ENCODE results near the gene EID3.

EID3 gene

DNA sequence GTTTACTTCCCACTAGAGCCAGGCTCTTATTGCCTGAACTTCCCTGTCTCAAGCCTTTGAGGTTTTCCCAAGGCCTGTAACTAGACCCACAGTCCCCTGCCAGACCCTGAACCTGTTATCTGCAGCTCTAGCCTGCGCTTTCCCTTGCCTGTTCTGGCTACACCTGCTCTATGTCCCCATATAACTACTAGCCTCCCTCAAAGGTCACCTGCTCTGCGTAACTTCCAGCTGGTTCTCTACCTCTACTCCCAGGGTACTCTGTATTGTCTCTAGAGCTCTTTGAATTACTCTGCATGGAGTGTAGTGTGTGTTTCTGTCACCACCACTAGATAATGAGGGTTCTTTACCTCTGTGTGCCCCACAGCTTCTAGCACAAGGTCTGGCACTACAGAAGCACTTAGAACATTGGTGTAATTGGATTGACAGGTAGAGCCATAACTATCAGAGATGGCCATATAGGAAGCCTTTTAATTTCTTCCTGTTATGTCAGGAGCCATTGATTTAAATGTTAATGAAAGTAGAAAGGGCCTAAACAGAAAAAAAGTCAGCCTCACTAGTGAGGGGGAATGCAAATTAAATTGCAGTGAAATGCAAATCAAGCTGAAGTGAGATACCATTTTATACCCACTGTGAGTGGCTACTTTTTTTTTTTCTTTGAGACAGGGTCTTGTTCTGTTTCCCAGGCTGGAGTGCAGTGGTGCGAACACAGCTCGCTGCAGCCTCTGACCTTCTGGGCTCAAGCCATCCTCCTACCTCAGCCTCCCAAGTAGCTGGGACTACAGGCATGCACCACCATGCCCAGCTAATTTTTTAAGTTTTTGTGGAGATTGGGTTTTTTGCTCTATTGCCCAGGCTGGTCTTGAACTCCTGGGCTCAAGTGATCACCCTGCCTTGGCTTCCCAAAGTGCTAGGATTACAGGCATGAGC lies 47.8 kb downstream of the EID3 start:
- no peaks in the 10 kb centered on the region for H3K9me3 Mint-ChIP-seq

DNA sequence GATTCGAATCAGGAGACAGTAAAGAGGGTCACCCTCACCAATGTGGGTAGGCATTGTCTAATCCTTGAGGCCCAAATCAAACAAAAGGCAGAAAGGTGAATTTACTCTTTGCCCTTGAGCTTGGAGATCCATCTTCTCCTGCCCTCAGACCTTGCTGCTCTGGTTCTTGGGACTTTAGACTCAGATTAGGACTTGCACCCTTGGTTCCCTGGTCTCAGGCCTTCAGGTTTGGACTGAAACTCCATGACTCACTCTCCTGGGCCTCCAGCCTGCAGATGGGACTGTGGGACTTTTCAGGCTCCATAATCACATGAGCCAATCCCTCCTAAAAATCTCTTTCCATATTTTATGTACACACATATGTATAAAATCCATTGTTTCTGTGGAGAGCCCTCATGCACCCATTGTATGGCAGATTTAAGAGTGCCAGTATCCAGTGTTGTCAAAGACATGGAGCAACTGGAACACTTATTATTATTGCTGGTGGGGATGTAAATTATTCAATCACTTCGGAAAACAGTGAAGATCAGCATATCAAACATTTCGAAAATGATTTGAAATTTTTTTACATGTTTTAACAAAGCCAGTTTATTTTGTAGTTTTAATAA lies 48.7 kb downstream of the EID3 start:
- Mint-ChIP-seq H3K27ac (ENCODE audit: low read depth) (no peak overlapping the region), H3K36me3 (ENCODE audit: insufficient read depth) (peaks cover 20% of the 10 kb centered on the region), H3K9me3 (no peaks in the 10 kb centered on the region), H3K4me1 (no peaks in the 10 kb centered on the region), H3K27me3 (no peaks in the 10 kb centered on the region), H3K4me3 (no peak overlapping the region)
- ATAC-seq (replicated peaks; ENCODE audit: extremely low read depth, poor library complexity, severe bottlenecking), result no peak
- DNase-seq (ENCODE audit: low spot score in 2 of 2), result no peak

More for the DNA sequence above, 47.8 kb downstream of the EID3 start:
- DNase-seq (ENCODE audit: low spot score in 2 of 2) (no peak), ATAC-seq (replicated peaks; ENCODE audit: extremely low read depth, poor library complexity, severe bottlenecking) (no peak)
- no peaks in the 10 kb centered on the region for H3K27me3 Mint-ChIP-seq
- H3K27ac Mint-ChIP-seq (ENCODE audit: low read depth), result no peak overlapping the region
- H3K36me3 Mint-ChIP-seq (ENCODE audit: insufficient read depth), result peaks cover 24% of the 10 kb centered on the region
- no peak overlapping the region for H3K4me3 Mint-ChIP-seq
- no peaks in the 10 kb centered on the region for H3K4me1 Mint-ChIP-seq

GRCh38 chr12:104353012-104353981 lies 49.8 kb downstream of the EID3 start:
- ATAC-seq (replicated peaks; ENCODE audit: extremely low read depth, poor library complexity, severe bottlenecking) (no peak), DNase-seq (ENCODE audit: low spot score in 2 of 2) (no peak)
- no peaks in the 10 kb centered on the region for H3K27me3 Mint-ChIP-seq
- H3K36me3 Mint-ChIP-seq (ENCODE audit: insufficient read depth), result peaks cover 18% of the 10 kb centered on the region
- H3K4me1 Mint-ChIP-seq, result no peaks in the 10 kb centered on the region
- no peaks in the 10 kb centered on the region for H3K9me3 Mint-ChIP-seq
- no peak overlapping the region for H3K4me3 Mint-ChIP-seq
- H3K27ac Mint-ChIP-seq (ENCODE audit: low read depth), result no peak overlapping the region

- Mint-ChIP-seq H3K27ac (ENCODE audit: low read depth) (no peak overlapping the region), H3K36me3 (ENCODE audit: insufficient read depth) (peaks cover 9% of the 10 kb centered on the region), H3K27me3 (no peaks in the 10 kb centered on the region), H3K4me1 (no peaks in the 10 kb centered on the region), H3K9me3 (no peaks in the 10 kb centered on the region), H3K4me3 (no peak overlapping the region)
- DNase-seq (ENCODE audit: low spot score in 2 of 2) (peak in 1 of 2 donors; percentile 2), ATAC-seq (replicated peaks; ENCODE audit: extremely low read depth, poor library complexity, severe bottlenecking) (no peak)
Measured at GRCh38 chr12:104354167-104354867, 50.8 kb downstream of the EID3 start.
